Measurements from ENCODE around the gene KPNA5. TPM values are rescaled to one million over a fixed set of nuclear protein-coding genes. Genes with fewer than 3 reads are reported as not detected.
A peak's percentile ranks its signal among the peaks of the same experiment; 100 is the strongest.

KPNA5 gene
- total and polyA plus RNA-seq, 2 of the 13 experiments (the other 11 are each of a cell fraction or from before 2014, with no cell fraction given) = 5.3 to 13.0 TPM

- no peaks in the 10 kb centered on the region for H3K9me3 ChIP-seq (ENCODE audit: low read length)
Observed at GRCh38 chr6:116682334-116682712, 1.3 kb downstream of the KPNA5 start.

GRCh38 chr6:116685437-116685993 is 4.5 kb downstream of the KPNA5 start:
- Histone ChIP-seq H3K36me3 (replicated peaks in 1 of 2; ENCODE audit: control insufficient read depth in 1 of 2, insufficient read depth in 2 of 2, low read length in 2 of 2) (peaks cover 0 to 6% of the 10 kb centered on the region in 2 experiments; a peak in 2 of 5 replicates), H3K4me3 (replicated peaks in 1 of 3; ENCODE audit: insufficient read depth in 1 of 3, low read depth in 2 of 3, low read length in 3 of 3) (no peak overlapping the region), H4K20me1 (ENCODE audit: insufficient read depth, low read length) (no peaks in the 10 kb centered on the region; the same call in 1 of the 2 replicates), H3K27ac (ENCODE audit: extremely low read length, insufficient read depth, low read length) (no peak overlapping the region), H3K4me2 (ENCODE audit: low read depth, low read length) (no peak overlapping the region), H3K9me3 (ENCODE audit: low read length) (no peaks in the 10 kb centered on the region), H3K79me2 (ENCODE audit: insufficient read depth, low read length) (peaks cover 73% of the 10 kb centered on the region), H3K27me3 (ENCODE audit: control insufficient read depth in 1 of 2, insufficient read depth in 2 of 2, low read length in 2 of 2) (no peaks in the 10 kb centered on the region; a peak in 1 of 5 replicates), H3K4me1 (ENCODE audit: insufficient read depth, low read length) (peaks cover 27% of the 10 kb centered on the region), H3K9ac (ENCODE audit: insufficient read depth, low read depth, low read length) (no peak overlapping the region), H2AFZ (ENCODE audit: low read length) (no peak overlapping the region)
- intact Hi-C loops (cut with micrococcal nuclease; ENCODE audit: unreplicated experiment) (no loop called here), in situ Hi-C loops (cut with HindIII; ENCODE audit: extremely low pct_ligation_motif_present, low pct_unique_long_range_greater_than_20kb) (no loop called here)
- ATAC-seq (no peak), FAIRE-seq (no peak), DNase-seq (ENCODE audit: low spot score) (no peak)
- BruUV-seq (replicated peaks) = no TSS peak
- WGBS (ENCODE audit: low lambda C conversion rate) = 87% methylated on average over 2 of the region's 2 CpGs
- ChIA-PET CTCF (ENCODE audit: low intra/inter-chr PET ratio, low total read pairs) (no interaction called here), POLR2A (no interaction called here)
- TF ChIP-seq ZNF703 (CRISPR knock-in tag; IDR thresholded peaks at IDR 0.05; ENCODE audit: borderline replicate concordance) = no peak
- TF ChIP-seq, protein P1, sequence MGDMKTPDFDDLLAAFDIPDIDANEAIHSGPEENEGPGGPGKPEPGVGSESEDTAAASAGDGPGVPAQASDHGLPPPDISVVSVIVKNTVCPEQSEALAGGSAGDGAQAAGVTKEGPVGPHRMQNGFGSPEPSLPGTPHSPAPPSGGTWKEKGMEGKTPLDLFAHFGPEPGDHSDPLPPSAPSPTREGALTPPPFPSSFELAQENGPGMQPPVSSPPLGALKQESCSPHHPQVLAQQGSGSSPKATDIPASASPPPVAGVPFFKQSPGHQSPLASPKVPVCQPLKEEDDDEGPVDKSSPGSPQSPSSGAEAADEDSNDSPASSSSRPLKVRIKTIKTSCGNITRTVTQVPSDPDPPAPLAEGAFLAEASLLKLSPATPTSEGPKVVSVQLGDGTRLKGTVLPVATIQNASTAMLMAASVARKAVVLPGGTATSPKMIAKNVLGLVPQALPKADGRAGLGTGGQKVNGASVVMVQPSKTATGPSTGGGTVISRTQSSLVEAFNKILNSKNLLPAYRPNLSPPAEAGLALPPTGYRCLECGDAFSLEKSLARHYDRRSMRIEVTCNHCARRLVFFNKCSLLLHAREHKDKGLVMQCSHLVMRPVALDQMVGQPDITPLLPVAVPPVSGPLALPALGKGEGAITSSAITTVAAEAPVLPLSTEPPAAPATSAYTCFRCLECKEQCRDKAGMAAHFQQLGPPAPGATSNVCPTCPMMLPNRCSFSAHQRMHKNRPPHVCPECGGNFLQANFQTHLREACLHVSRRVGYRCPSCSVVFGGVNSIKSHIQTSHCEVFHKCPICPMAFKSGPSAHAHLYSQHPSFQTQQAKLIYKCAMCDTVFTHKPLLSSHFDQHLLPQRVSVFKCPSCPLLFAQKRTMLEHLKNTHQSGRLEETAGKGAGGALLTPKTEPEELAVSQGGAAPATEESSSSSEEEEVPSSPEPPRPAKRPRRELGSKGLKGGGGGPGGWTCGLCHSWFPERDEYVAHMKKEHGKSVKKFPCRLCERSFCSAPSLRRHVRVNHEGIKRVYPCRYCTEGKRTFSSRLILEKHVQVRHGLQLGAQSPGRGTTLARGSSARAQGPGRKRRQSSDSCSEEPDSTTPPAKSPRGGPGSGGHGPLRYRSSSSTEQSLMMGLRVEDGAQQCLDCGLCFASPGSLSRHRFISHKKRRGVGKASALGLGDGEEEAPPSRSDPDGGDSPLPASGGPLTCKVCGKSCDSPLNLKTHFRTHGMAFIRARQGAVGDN (CRISPR knock-in tag; IDR thresholded peaks at IDR 0.05) = no peak
- no peak for TF ChIP-seq HMGA1 (CRISPR knock-in tag; conservative IDR thresholded peaks at IDR 0.05)
- TF ChIP-seq TSC22D2 (CRISPR knock-in tag; IDR thresholded peaks at IDR 0.05; ENCODE audit: borderline replicate concordance) = no peak
- TF ChIP-seq TFAP4 (IDR thresholded peaks at IDR 0.05; ENCODE audit: borderline replicate concordance, low read depth) = no peak
- TF ChIP-seq, protein P2, sequence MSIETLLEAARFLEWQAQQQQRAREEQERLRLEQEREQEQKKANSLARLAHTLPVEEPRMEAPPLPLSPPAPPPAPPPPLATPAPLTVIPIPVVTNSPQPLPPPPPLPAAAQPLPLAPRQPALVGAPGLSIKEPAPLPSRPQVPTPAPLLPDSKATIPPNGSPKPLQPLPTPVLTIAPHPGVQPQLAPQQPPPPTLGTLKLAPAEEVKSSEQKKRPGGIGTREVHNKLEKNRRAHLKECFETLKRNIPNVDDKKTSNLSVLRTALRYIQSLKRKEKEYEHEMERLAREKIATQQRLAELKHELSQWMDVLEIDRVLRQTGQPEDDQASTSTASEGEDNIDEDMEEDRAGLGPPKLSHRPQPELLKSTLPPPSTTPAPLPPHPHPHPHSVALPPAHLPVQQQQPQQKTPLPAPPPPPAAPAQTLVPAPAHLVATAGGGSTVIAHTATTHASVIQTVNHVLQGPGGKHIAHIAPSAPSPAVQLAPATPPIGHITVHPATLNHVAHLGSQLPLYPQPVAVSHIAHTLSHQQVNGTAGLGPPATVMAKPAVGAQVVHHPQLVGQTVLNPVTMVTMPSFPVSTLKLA (IDR thresholded peaks at IDR 0.05) = peak; percentile 61
- TF ChIP-seq MIXL1 (CRISPR knock-in tag; IDR thresholded peaks at IDR 0.05) = no peak

More at GRCh38 chr6:116682334-116682712, 1.3 kb downstream of the KPNA5 start:
- FAIRE-seq (no peak), DNase-seq (ENCODE audit: low spot score) (no peak), ATAC-seq (no peak)
- no peaks in the 10 kb centered on the region; the same call in 1 of the 2 replicates for H4K20me1 ChIP-seq (ENCODE audit: insufficient read depth, low read length)
- H3K4me1 ChIP-seq (ENCODE audit: insufficient read depth, low read length) = peaks cover 39% of the 10 kb centered on the region
- no peaks in the 10 kb centered on the region for H3K36me3 ChIP-seq (replicated peaks in 1 of 2; ENCODE audit: control insufficient read depth in 1 of 2, insufficient read depth in 2 of 2, low read length in 2 of 2)
- intact Hi-C loops (cut with micrococcal nuclease; ENCODE audit: unreplicated experiment) = no loop called here
- BruUV-seq (replicated peaks) = no TSS peak
- ChIA-PET POLR2A (interaction anchor here (1.5 to 2.8 kb wide), 2 partner anchors 11 to 14 kb away, joined by 5 to 10 read pairs; partner anchors contain the start of gene ZUP1), CTCF (ENCODE audit: low intra/inter-chr PET ratio, low total read pairs) (no interaction called here)
- peaks cover 50% of the 10 kb centered on the region for H3K79me2 ChIP-seq (ENCODE audit: insufficient read depth, low read length)
- H3K4me2 ChIP-seq (ENCODE audit: low read depth, low read length) = peak overlapping the region; percentile 94
- H3K27me3 ChIP-seq (ENCODE audit: control insufficient read depth in 1 of 2, insufficient read depth in 2 of 2, low read length in 2 of 2) = no peaks in the 10 kb centered on the region; a peak in 1 of 5 replicates
- H3K4me3 ChIP-seq (replicated peaks in 1 of 3; ENCODE audit: insufficient read depth in 1 of 3, low read depth in 2 of 3, low read length in 3 of 3) = peak overlapping the region; percentile 11 to 86 (median 29); a peak in 1 of 6 replicates
- 0 out of 2 replicates have a peak, but pooled peaks have one; percentile 12 for TF ChIP-seq FOSL2 (CRISPR knock-in tag; IDR thresholded peaks at IDR 0.05)
- TF ChIP-seq CREB1 (IDR thresholded peaks at IDR 0.05) = no peak
- no peak for TF ChIP-seq CREB1 (CRISPR knock-in tag; IDR thresholded peaks at IDR 0.05)
- TF ChIP-seq RFXANK (CRISPR knock-in tag; IDR thresholded peaks at IDR 0.05) = no peak
- TF ChIP-seq HOXA3 (CRISPR knock-in tag; IDR thresholded peaks at IDR 0.05) = no peak
- peak in 1 of 2 experiments; percentile 9; a peak in 1 of 4 replicates for TF ChIP-seq MAFK (conservative IDR thresholded peaks at IDR 0.05 in 1 of 2, IDR thresholded peaks at IDR 0.05 in 1 of 2; ENCODE audit: low read length in 2 of 2)
- TF ChIP-seq, protein P3, sequence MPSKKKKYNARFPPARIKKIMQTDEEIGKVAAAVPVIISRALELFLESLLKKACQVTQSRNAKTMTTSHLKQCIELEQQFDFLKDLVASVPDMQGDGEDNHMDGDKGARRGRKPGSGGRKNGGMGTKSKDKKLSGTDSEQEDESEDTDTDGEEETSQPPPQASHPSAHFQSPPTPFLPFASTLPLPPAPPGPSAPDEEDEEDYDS (CRISPR knock-in tag; IDR thresholded peaks at IDR 0.05) = 0 out of 2 replicates have a peak, but pooled peaks have one; percentile 7
- no peak for TF ChIP-seq MIER3 (CRISPR knock-in tag; IDR thresholded peaks at IDR 0.05; ENCODE audit: borderline replicate concordance)
- H2AFZ ChIP-seq (ENCODE audit: low read length) = no peak overlapping the region
- H3K27ac ChIP-seq (ENCODE audit: extremely low read length, insufficient read depth, low read length) = no peak overlapping the region
- 82% methylated on average over 5 of the region's 5 CpGs for WGBS (ENCODE audit: low lambda C conversion rate)
- H3K9ac ChIP-seq (ENCODE audit: insufficient read depth, low read depth, low read length) = no peak overlapping the region
- in situ Hi-C loops (cut with HindIII; ENCODE audit: extremely low pct_ligation_motif_present, low pct_unique_long_range_greater_than_20kb) = no loop called here
